ENCODE results near the gene TCF7L2.

- TF ChIP-seq, protein P1, sequence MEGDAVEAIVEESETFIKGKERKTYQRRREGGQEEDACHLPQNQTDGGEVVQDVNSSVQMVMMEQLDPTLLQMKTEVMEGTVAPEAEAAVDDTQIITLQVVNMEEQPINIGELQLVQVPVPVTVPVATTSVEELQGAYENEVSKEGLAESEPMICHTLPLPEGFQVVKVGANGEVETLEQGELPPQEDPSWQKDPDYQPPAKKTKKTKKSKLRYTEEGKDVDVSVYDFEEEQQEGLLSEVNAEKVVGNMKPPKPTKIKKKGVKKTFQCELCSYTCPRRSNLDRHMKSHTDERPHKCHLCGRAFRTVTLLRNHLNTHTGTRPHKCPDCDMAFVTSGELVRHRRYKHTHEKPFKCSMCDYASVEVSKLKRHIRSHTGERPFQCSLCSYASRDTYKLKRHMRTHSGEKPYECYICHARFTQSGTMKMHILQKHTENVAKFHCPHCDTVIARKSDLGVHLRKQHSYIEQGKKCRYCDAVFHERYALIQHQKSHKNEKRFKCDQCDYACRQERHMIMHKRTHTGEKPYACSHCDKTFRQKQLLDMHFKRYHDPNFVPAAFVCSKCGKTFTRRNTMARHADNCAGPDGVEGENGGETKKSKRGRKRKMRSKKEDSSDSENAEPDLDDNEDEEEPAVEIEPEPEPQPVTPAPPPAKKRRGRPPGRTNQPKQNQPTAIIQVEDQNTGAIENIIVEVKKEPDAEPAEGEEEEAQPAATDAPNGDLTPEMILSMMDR (IDR thresholded peaks at IDR 0.05), result no peak
- TF ChIP-seq POLR2A (IDR thresholded peaks at IDR 0.05), result no peak
These were observed 114.0 kb downstream of the TCF7L2 start for GRCh38 chr10:113064039-113064438.
